AG09319 (cell line): ENCODE results near the gene GATD1.

ENCODE experiments used
- DNase-seq: peaks from one replicate; pipeline ENCODE4 v3.0.0-alpha.2; 2010; ENCODE audit warnings: low read depth; ENCODE audit errors: extremely low read depth
- CTCF ChIP-seq: IDR thresholded peaks from 2 replicates; pipeline ENCODE4 v1.5.1; 2011; ENCODE audit warnings: low read depth, mild to moderate bottlenecking, inconsistent platforms, low read length, moderate library complexity

GATD1 gene

DNA sequence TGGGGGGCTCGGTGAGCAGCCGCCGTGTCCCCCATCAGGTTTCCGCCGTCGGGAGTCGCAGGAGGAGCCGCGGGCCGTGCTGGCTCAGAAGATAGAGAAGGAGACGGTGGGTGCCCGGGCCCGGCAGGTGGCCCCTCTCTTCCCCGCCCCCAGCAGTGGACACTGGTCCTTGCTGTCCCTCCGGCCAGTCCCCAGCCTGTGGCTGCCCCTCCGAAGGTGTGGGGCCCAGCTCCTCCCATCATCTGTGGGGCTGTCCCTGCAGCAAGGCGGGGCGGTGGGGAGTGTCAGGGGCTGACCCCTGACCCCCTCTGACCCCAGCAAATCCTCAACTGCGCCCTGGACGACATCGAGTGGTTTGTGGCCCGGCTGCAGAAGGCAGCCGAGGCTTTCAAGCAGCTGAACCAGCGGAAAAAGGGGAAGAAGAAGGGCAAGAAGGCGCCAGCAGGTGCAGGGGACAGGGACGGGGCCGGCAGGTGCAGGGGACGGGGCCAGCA, 56.0 kb downstream of the GATD1 start:
- TF ChIP-seq CTCF: no peak
- DNase-seq: no peak

- DNase-seq: no peak
- TF ChIP-seq CTCF: no peak
Measured at GRCh38 chr11:720642-721246, 56.5 kb downstream of the GATD1 start.

DNA sequence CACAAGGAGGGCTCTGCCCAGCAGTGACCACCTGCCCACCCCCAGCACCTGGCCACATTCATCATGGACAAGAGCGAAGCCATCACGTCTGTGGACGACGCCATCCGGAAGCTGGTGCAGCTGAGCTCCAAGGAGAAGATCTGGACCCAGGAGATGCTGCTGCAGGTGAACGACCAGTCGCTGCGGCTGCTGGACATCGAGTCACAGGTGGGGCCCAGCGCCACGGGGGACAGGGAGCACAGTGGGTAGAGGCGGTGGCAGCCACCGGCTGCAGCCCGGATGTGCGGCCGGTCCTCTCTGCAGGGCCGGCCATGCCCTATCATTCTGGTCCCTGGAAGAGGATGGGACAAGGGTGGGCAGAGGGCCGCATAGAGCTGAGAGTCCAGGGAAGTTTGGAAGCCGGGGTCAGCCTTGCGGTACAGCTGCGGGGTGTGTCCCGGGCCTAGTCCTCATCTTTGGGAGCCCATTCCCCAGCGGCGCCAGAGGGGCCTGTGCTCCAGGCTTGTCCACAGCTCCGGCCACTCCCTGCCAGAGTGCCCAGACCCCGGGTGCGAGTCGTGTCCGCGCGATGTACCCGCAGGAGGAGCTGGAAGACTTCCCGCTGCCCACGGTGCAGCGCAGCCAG, 57.2 kb downstream of the GATD1 start:
- no peak for DNase-seq

DNA sequence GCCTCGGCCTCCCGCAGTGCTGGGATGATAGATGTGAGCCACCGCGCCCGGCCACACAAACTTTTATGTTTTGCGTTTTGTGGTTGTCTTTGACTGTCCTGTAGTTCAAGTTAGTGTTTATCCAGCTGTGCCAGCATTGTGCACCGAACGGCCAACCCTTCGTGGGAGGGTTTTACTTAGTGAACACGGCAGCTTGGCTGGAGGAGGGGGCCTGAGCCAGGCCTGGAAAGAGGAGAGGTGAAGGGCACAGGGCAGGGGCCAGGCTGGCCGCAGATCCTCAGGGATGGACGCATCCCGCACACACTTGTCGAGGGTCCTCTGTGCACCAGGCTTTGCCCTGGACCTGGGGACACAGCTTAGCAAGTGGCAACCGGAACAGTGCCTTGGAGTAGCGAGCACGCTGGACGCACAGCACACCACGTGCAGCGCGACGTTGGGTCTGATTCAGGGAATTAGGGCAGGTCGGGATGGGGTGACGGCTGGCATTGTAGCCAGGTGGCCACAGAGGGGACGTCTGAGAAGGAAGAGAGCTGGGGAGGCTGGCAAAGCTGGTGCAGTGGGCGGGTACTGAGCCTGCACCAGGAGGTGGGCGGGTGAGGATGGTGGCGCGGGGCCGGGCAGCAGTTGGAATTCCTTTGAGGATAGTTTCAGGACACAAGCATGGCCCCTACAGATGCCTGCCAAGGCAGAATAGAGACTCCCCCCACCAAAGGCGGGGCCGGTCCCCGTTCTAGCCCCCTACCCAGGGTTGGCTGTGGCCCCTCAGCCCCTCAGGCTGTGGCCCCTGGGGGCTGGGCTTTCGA, 57.9 kb downstream of the GATD1 start:
- DNase-seq: no peak
- no peak for TF ChIP-seq CTCF

More for the DNA sequence above, 57.2 kb downstream of the GATD1 start:
- no peak for TF ChIP-seq CTCF
